ENCODE measurements around the gene EIF4B.
A peak's percentile ranks its signal among the peaks of the same experiment; 100 is the strongest.

EIF4B gene

GRCh38 chr12:53047221-53048032 lies 41.2 kb downstream of the EIF4B start:
- peaks cover 5% of the 10 kb centered on the region for H3K36me3 Mint-ChIP-seq
- H3K4me3 Mint-ChIP-seq = peak overlapping the region; percentile 62
- peak overlapping the region; percentile 83 for H3K27ac Mint-ChIP-seq
- ATAC-seq = peak; percentile 86
- H3K9me3 Mint-ChIP-seq = no peaks in the 10 kb centered on the region
- H3K27me3 Mint-ChIP-seq = no peaks in the 10 kb centered on the region
- H3K4me1 Mint-ChIP-seq = peaks cover 16% of the 10 kb centered on the region

GRCh38 chr12:53048033-53048779 lies 42.0 kb downstream of the EIF4B start:
- H3K27ac Mint-ChIP-seq = peak overlapping the region; percentile 53
- H3K27me3 Mint-ChIP-seq = no peaks in the 10 kb centered on the region
- H3K4me1 Mint-ChIP-seq = peaks cover 16% of the 10 kb centered on the region
- peak overlapping the region; percentile 62 for H3K4me3 Mint-ChIP-seq
- no peak for ATAC-seq
- H3K9me3 Mint-ChIP-seq = no peaks in the 10 kb centered on the region
- no peaks in the 10 kb centered on the region for H3K36me3 Mint-ChIP-seq

GRCh38 chr12:53048780-53049401 lies 42.6 kb downstream of the EIF4B start:
- no peak overlapping the region for H3K27ac Mint-ChIP-seq
- no peaks in the 10 kb centered on the region for H3K36me3 Mint-ChIP-seq
- H3K27me3 Mint-ChIP-seq = no peaks in the 10 kb centered on the region
- no peak overlapping the region for H3K4me3 Mint-ChIP-seq
- ATAC-seq = no peak
- peaks cover 22% of the 10 kb centered on the region for H3K4me1 Mint-ChIP-seq
- H3K9me3 Mint-ChIP-seq = no peaks in the 10 kb centered on the region

GRCh38 chr12:53049571-53050318 lies 43.5 kb downstream of the EIF4B start, which contains the start of gene TNS2:
TNS2 (plus strand) TSS chr12:53050065; CDS start chr12:53050186, 121 bp downstream.
- no peaks in the 10 kb centered on the region for H3K9me3 Mint-ChIP-seq
- H3K27me3 Mint-ChIP-seq = no peaks in the 10 kb centered on the region
- no peak for ATAC-seq
- H3K27ac Mint-ChIP-seq = no peak within 1 kb of the TSS
- peaks cover 27% of the 10 kb centered on the region for H3K4me1 Mint-ChIP-seq
- H3K4me3 Mint-ChIP-seq = no peak within 1 kb of the TSS
- no peaks in the 10 kb centered on the region for H3K36me3 Mint-ChIP-seq

- peaks cover 27% of the 10 kb centered on the region for H3K4me1 Mint-ChIP-seq
- H3K27me3 Mint-ChIP-seq = no peaks in the 10 kb centered on the region
- ATAC-seq = no peak
- H3K4me3 Mint-ChIP-seq = no peak overlapping the region
- no peaks in the 10 kb centered on the region for H3K36me3 Mint-ChIP-seq
- no peaks in the 10 kb centered on the region for H3K9me3 Mint-ChIP-seq
- H3K27ac Mint-ChIP-seq = no peak overlapping the region
Observed at GRCh38 chr12:53050426-53051057, 44.3 kb downstream of the EIF4B start.

- Mint-ChIP-seq H3K36me3 (no peaks in the 10 kb centered on the region), H3K4me3 (no peak overlapping the region), H3K27ac (no peak overlapping the region), H3K27me3 (no peaks in the 10 kb centered on the region), H3K4me1 (peaks cover 20% of the 10 kb centered on the region), H3K9me3 (no peaks in the 10 kb centered on the region)
- no peak for ATAC-seq
Observed at GRCh38 chr12:53051058-53051880, 45.0 kb downstream of the EIF4B start.

- Mint-ChIP-seq H3K27me3 (no peaks in the 10 kb centered on the region), H3K27ac (no peak overlapping the region), H3K9me3 (no peaks in the 10 kb centered on the region), H3K4me3 (no peak overlapping the region), H3K4me1 (peaks cover 13% of the 10 kb centered on the region), H3K36me3 (no peaks in the 10 kb centered on the region)
- no peak for ATAC-seq
Observed at GRCh38 chr12:53051881-53052412, 45.7 kb downstream of the EIF4B start.

- Mint-ChIP-seq H3K27me3 (peaks cover 3% of the 10 kb centered on the region), H3K4me3 (no peak overlapping the region), H3K27ac (no peak overlapping the region), H3K9me3 (no peaks in the 10 kb centered on the region), H3K4me1 (peaks cover 12% of the 10 kb centered on the region), H3K36me3 (no peaks in the 10 kb centered on the region)
- ATAC-seq = no peak
Observed at GRCh38 chr12:53052419-53053217, 46.4 kb downstream of the EIF4B start.

GRCh38 chr12:53053218-53054111 lies 47.2 kb downstream of the EIF4B start:
- Mint-ChIP-seq H3K4me1 (peaks cover 12% of the 10 kb centered on the region), H3K9me3 (no peaks in the 10 kb centered on the region), H3K27me3 (peaks cover 11% of the 10 kb centered on the region), H3K27ac (peak overlapping the region; percentile 92), H3K36me3 (no peaks in the 10 kb centered on the region), H3K4me3 (peak overlapping the region; percentile 95)
- peak; percentile 49 for ATAC-seq

GRCh38 chr12:53054112-53054878 lies 48.0 kb downstream of the EIF4B start:
- no peaks in the 10 kb centered on the region for H3K36me3 Mint-ChIP-seq
- no peaks in the 10 kb centered on the region for H3K9me3 Mint-ChIP-seq
- peak; percentile 95 for ATAC-seq
- peaks cover 12% of the 10 kb centered on the region for H3K4me1 Mint-ChIP-seq
- H3K4me3 Mint-ChIP-seq = peak overlapping the region; percentile 95
- peaks cover 11% of the 10 kb centered on the region for H3K27me3 Mint-ChIP-seq
- H3K27ac Mint-ChIP-seq = peak overlapping the region; percentile 92

GRCh38 chr12:53055471-53056266 lies 49.4 kb downstream of the EIF4B start:
- ATAC-seq = no peak
- H3K4me1 Mint-ChIP-seq = peaks cover 12% of the 10 kb centered on the region
- no peak overlapping the region for H3K4me3 Mint-ChIP-seq
- no peak overlapping the region for H3K27ac Mint-ChIP-seq
- peaks cover 11% of the 10 kb centered on the region for H3K27me3 Mint-ChIP-seq
- no peaks in the 10 kb centered on the region for H3K36me3 Mint-ChIP-seq
- no peaks in the 10 kb centered on the region for H3K9me3 Mint-ChIP-seq

Data from stimulated activated memory B cell treated with anti-CD40 and anti-IgM and Interleukin-4, amounts not matched to agents 10 μg/mL and 1 μg/mL and 100 μg/mL, for 72 hours (primary cell).